Ishikawa (cell line): ENCODE measurements around the gene NOCT.

Source experiments
- CEBPB ChIP-seq: IDR thresholded peaks from 2 replicates; pipeline ENCODE4 v1.6.1; 2012
- TAF1 ChIP-seq: IDR thresholded peaks from 2 replicates; pipeline ENCODE4 v1.6.1; 2012; ENCODE audit warnings: low read depth, mild to moderate bottlenecking
- YY1 ChIP-seq: IDR thresholded peaks from 2 replicates; pipeline ENCODE4 v1.6.1; 2012; ENCODE audit warnings: low read depth

GRCh38 chr4:139053909-139054308 lies 38.3 kb downstream of the NOCT start:
- TF ChIP-seq YY1, result no peak
- TF ChIP-seq TAF1, result no peak
- TF ChIP-seq CEBPB, result no peak
